Natural killer cell (primary cell): ENCODE measurements around the gene CCL7. TPM values are rescaled to one million over a fixed set of nuclear protein-coding genes. Genes with fewer than 3 reads are reported as not detected.

Source experiments
- ATAC-seq, 3 donors: fragments of 150-1000 bp in 2 of 3; fragments of 200-7000 bp in 1 of 3; cut with Tn5 transposase; 1 replicate in 1 of 3; 2 replicates in 2 of 3; pipeline ENCODE4 v1.10.0; 2021; ENCODE audit warnings: mild to moderate bottlenecking in 2 of 3, moderate library complexity in 2 of 3
- DNase-seq, 2 donors: peaks; one replicate each; pipeline versions ENCODE4 v3.0.0 to v3.0.0-alpha.2; 2013 to 2021; ENCODE audit warnings: mixed read lengths in 1 of 2
- H3K27ac ChIP-seq: one replicate; pipeline ENCODE4 v1.5.1; 2013; ENCODE audit warnings: mild to moderate bottlenecking, low read length
- H3K27me3 ChIP-seq: one replicate; pipeline ENCODE4 v1.6.1; 2013; ENCODE audit warnings: low read length; ENCODE audit not compliant: control insufficient read depth, insufficient read depth
- H3K36me3 ChIP-seq: one replicate; pipeline ENCODE4 v1.6.1; 2013; ENCODE audit warnings: low read length; ENCODE audit not compliant: control insufficient read depth, insufficient read depth
- H3K4me1 ChIP-seq: one replicate; pipeline ENCODE4 v1.6.1; 2013; ENCODE audit warnings: low read length; ENCODE audit not compliant: control insufficient read depth, insufficient read depth
- H3K4me3 ChIP-seq: one replicate; pipeline ENCODE4 v1.5.1; 2013; ENCODE audit warnings: low read length
- H3K9me3 ChIP-seq: one replicate; pipeline ENCODE4 v1.6.1; 2013; ENCODE audit warnings: low read length; ENCODE audit not compliant: control insufficient read depth, insufficient read depth
- H3K27ac Mint-ChIP-seq, 2 donors: one replicate each; pipeline ENCODE4 v1.8.0; 2022; ENCODE audit warnings: mild to moderate bottlenecking in 2 of 2, mixed read lengths in 2 of 2, moderate library complexity in 1 of 2
- H3K27me3 Mint-ChIP-seq, 2 donors: one replicate each; pipeline ENCODE4 v1.8.0; 2022; ENCODE audit warnings: low read depth in 2 of 2, mixed read lengths in 2 of 2
- H3K36me3 Mint-ChIP-seq: one replicate; pipeline ENCODE4 v1.8.0; 2022; ENCODE audit warnings: mixed read lengths
- H3K4me1 Mint-ChIP-seq, 2 donors: one replicate each; pipeline ENCODE4 v1.8.0; 2022; ENCODE audit warnings: mixed read lengths in 2 of 2
- H3K4me3 Mint-ChIP-seq: one replicate; pipeline ENCODE4 v1.8.0; 2022; ENCODE audit warnings: mild to moderate bottlenecking, moderate library complexity, mixed read lengths
- H3K9me3 Mint-ChIP-seq, 2 donors: one replicate each; pipeline ENCODE4 v1.8.0; 2022; ENCODE audit warnings: mixed read lengths in 2 of 2
- CTCF ChIP-seq: fragments of 200-600 bp; IDR thresholded peaks from one replicate; pipeline ENCODE4 v1.8.0; 2022; ENCODE audit warnings: antibody characterized with exemption
- WGBS: methylation state at CpG from one replicate; pipeline ENCODE4 v1.1.7; 2013; ENCODE audit warnings: missing lambda C conversion rate; ENCODE audit not compliant: insufficient coverage; 5-methylcytosine and 5-hydroxymethylcytosine counted together
- intact Hi-C: fragments of 100-400 bp; cut with micrococcal nuclease; formaldehyde crosslinking; loops from one replicate; pipeline ENCODE4 v1.14.2; 2022
- total RNA-seq, 4 donors: library from RNA; stranded (reverse); fragments of 120-200 nt in 1 of 4; gene quantifications; one replicate each; pipeline versions ENCODE4 v1.2.3 to v1.2.4, GENCODE V29; 2013 to 2022

The CCL7 gene
- total RNA-seq, 3 donors from 2014 or later (not counting 1 experiment from before 2014, with no cell fraction given): not detected

- Histone ChIP-seq H3K4me3 (no peak overlapping the region), H3K9me3 (no peaks in the 10 kb centered on the region), H3K27ac (no peak overlapping the region), H3K4me1 (no peaks in the 10 kb centered on the region), H3K36me3 (no peaks in the 10 kb centered on the region), H3K27me3 (no peaks in the 10 kb centered on the region)
- Mint-ChIP-seq H3K36me3 (no peaks in the 10 kb centered on the region), H3K4me1 (no peaks in the 10 kb centered on the region), H3K27ac (no peak overlapping the region), H3K4me3 (no peak overlapping the region), H3K27me3 (peaks cover 18 to 30% of the 10 kb centered on the region in 2 donors), H3K9me3 (no peaks in the 10 kb centered on the region)
- DNase-seq: no peak
- 80% methylated on average over 4 of the region's 5 CpGs for WGBS
- intact Hi-C loops: no loop called here
- ATAC-seq: no peak
- no peak for TF ChIP-seq CTCF
These were observed 42.1 kb downstream of the CCL7 start for GRCh38 chr17:34312080-34312479.

GRCh38 chr17:34313164-34313563 lies 43.1 kb downstream of the CCL7 start:
- Mint-ChIP-seq H3K36me3 (no peaks in the 10 kb centered on the region), H3K27me3 (peaks cover 18 to 30% of the 10 kb centered on the region in 2 donors), H3K9me3 (no peaks in the 10 kb centered on the region), H3K4me3 (no peak overlapping the region), H3K27ac (no peak overlapping the region), H3K4me1 (no peaks in the 10 kb centered on the region)
- no peak for DNase-seq
- no peak for TF ChIP-seq CTCF
- no peaks in the 10 kb centered on the region for H3K27me3 ChIP-seq
- no peak overlapping the region for H3K4me3 ChIP-seq
- intact Hi-C loops: no loop called here
- no peaks in the 10 kb centered on the region for H3K4me1 ChIP-seq
- ATAC-seq: no peak
- H3K36me3 ChIP-seq: no peaks in the 10 kb centered on the region
- no peak overlapping the region for H3K27ac ChIP-seq
- no peaks in the 10 kb centered on the region for H3K9me3 ChIP-seq
- WGBS: 81% methylated on average over 4 of the region's 4 CpGs

- Histone ChIP-seq H3K4me3 (no peak overlapping the region), H3K36me3 (no peaks in the 10 kb centered on the region), H3K27ac (no peak overlapping the region), H3K4me1 (no peaks in the 10 kb centered on the region), H3K9me3 (no peaks in the 10 kb centered on the region), H3K27me3 (no peaks in the 10 kb centered on the region)
- DNase-seq (no peak), ATAC-seq (no peak)
- Mint-ChIP-seq H3K27ac (no peak overlapping the region), H3K36me3 (no peaks in the 10 kb centered on the region), H3K4me1 (no peaks in the 10 kb centered on the region), H3K27me3 (peaks cover 20 to 30% of the 10 kb centered on the region in 2 donors), H3K9me3 (no peaks in the 10 kb centered on the region), H3K4me3 (no peak overlapping the region)
- WGBS: 33% methylated on average over 4 of the region's 4 CpGs
- intact Hi-C loops: no loop called here
- no peak for TF ChIP-seq CTCF
These were observed 44.3 kb downstream of the CCL7 start for GRCh38 chr17:34314279-34314678.

- TF ChIP-seq CTCF: no peak
- Mint-ChIP-seq H3K4me3 (no peak overlapping the region), H3K27me3 (peaks cover 18 to 37% of the 10 kb centered on the region in 2 donors), H3K27ac (no peak overlapping the region), H3K9me3 (no peaks in the 10 kb centered on the region), H3K4me1 (no peaks in the 10 kb centered on the region), H3K36me3 (no peaks in the 10 kb centered on the region)
- Histone ChIP-seq H3K9me3 (no peaks in the 10 kb centered on the region), H3K4me1 (no peaks in the 10 kb centered on the region), H3K36me3 (no peaks in the 10 kb centered on the region), H3K27me3 (no peaks in the 10 kb centered on the region), H3K4me3 (no peak overlapping the region), H3K27ac (no peak overlapping the region)
- no peak for DNase-seq
- peak in 1 of 3 donors; percentile 41 for ATAC-seq
- WGBS: 67% methylated on average over 3 of the region's 3 CpGs
- intact Hi-C loops: no loop called here
These were observed 48.5 kb downstream of the CCL7 start for GRCh38 chr17:34318474-34318873.
